Breast epithelium (tissue), 4 donors: ENCODE data around the gene ABR. TPM values are rescaled to one million over a fixed set of nuclear protein-coding genes. Genes with fewer than 3 reads are reported as not detected.
A peak's percentile ranks its signal among the peaks of the same experiment; 100 is the strongest.

Experiments used
- DNase-seq, 2 donors: peaks; one replicate each; pipeline ENCODE4 v3.0.0-alpha.2; 2019; ENCODE audit warnings: low spot score in 2 of 2
- H3K27ac ChIP-seq, 2 donors: fragments of 200-600 bp; sonication (generic) in 1 of 2; one replicate each; pipeline ENCODE4 v1.5.1; 2016 to 2019; ENCODE audit warnings: mild to moderate bottlenecking in 1 of 2
- H3K27me3 ChIP-seq, 2 donors: fragments of 200-600 bp; sonication (generic) in 1 of 2; one replicate each; pipeline versions ENCODE4 v1.5.1 to v1.6.0; 2017 to 2019; ENCODE audit warnings: control low read depth in 1 of 2, mild to moderate bottlenecking in 1 of 2
- H3K36me3 ChIP-seq: fragments of 200-600 bp; one replicate; pipeline ENCODE4 v1.5.1; 2019
- H3K4me1 ChIP-seq, 2 donors: fragments of 200-600 bp; sonication (generic); one replicate each; pipeline ENCODE4 v1.5.1; 2016 to 2019; ENCODE audit warnings: control low read depth in 1 of 2
- H3K4me3 ChIP-seq, 3 donors: fragments of 200-600 bp; sonication (generic); 1 replicate in 2 of 3; 2 replicates in 1 of 3; pipeline ENCODE4 v1.5.1; 2016 to 2019; ENCODE audit warnings: mild to moderate bottlenecking in 3 of 3, moderate library complexity in 2 of 3
- H3K9me3 ChIP-seq, 2 donors: fragments of 200-600 bp; sonication (generic) in 1 of 2; one replicate each; pipeline ENCODE4 v1.5.1; 2016 to 2019; ENCODE audit warnings: control low read depth in 1 of 2
- CTCF ChIP-seq, 3 donors: fragments of 450-650 bp; IDR thresholded peaks; one replicate each; pipeline ENCODE4 v1.5.1; 2016 to 2017; ENCODE audit warnings: antibody characterized with exemption in 3 of 3, mild to moderate bottlenecking in 3 of 3, moderate library complexity in 3 of 3
- POLR2A ChIP-seq: fragments of 450-650 bp; IDR thresholded peaks from one replicate; pipeline ENCODE4 v1.6.1; 2016; ENCODE audit warnings: antibody characterized with exemption, mild to moderate bottlenecking, moderate library complexity
- POLR2AphosphoS5 ChIP-seq, 3 donors: sonication (generic); formaldehyde crosslinking; IDR thresholded peaks; one replicate each; pipeline ENCODE4 v1.6.1; 2017; ENCODE audit warnings: antibody characterized with exemption in 3 of 3
- intact Hi-C: fragments of 100-400 bp; cut with DNase I; formaldehyde crosslinking; loops from one replicate; pipeline ENCODE4 v1.15.1; 2023; ENCODE audit warnings: low total_unique reads
- total RNA-seq, 3 donors: library from RNA; depleted of rRNA; stranded (reverse); fragments of >200 nt; gene quantifications; one replicate each; pipeline ENCODE4 v1.1.0, GENCODE V29; 2016

The ABR gene
- total RNA-seq, 3 donors from 2014 or later = 63.5 to 77.0 (median 75.0) TPM

- TF ChIP-seq POLR2A = no peak
- Histone ChIP-seq H3K27ac (peak overlapping the region; percentile 73 to 76), H3K9me3 (no peaks in the 10 kb centered on the region), H3K4me3 (no peak overlapping the region), H3K4me1 (peaks cover 11 to 21% of the 10 kb centered on the region in 2 donors), H3K27me3 (no peaks in the 10 kb centered on the region), H3K36me3 (no peaks in the 10 kb centered on the region)
- no peak for DNase-seq
- intact Hi-C loops = no loop called here
These were observed 174.9 kb downstream of the ABR start for GRCh38 chr17:1004769-1005295.

GRCh38 chr17:1003972-1004768, 175.6 kb downstream of the ABR start:
- H3K4me1 ChIP-seq = peaks cover 11 to 21% of the 10 kb centered on the region in 2 donors
- intact Hi-C loops = no loop called here
- H3K9me3 ChIP-seq = no peaks in the 10 kb centered on the region
- peak overlapping the region; percentile 29 to 76 for H3K27ac ChIP-seq
- TF ChIP-seq POLR2AphosphoS5 (IDR thresholded peaks at IDR 0.05) (no peak), POLR2A (no peak), CTCF (IDR thresholded peaks at IDR 0.05) (no peak)
- H3K36me3 ChIP-seq = no peaks in the 10 kb centered on the region
- H3K4me3 ChIP-seq = no peak overlapping the region
- no peak for DNase-seq
- no peaks in the 10 kb centered on the region for H3K27me3 ChIP-seq

GRCh38 chr17:1003633-1003971, 176.2 kb downstream of the ABR start:
- TF ChIP-seq CTCF (IDR thresholded peaks at IDR 0.05) = no peak
- no peak for TF ChIP-seq POLR2A
- TF ChIP-seq POLR2AphosphoS5 (IDR thresholded peaks at IDR 0.05) = no peak
- no peaks in the 10 kb centered on the region for H3K27me3 ChIP-seq
- no peak overlapping the region for H3K4me3 ChIP-seq
- H3K4me1 ChIP-seq = peaks cover 11 to 24% of the 10 kb centered on the region in 2 donors
- H3K27ac ChIP-seq = peak overlapping the region in 1 of 2 donors; percentile 76
- DNase-seq = no peak
- no peaks in the 10 kb centered on the region for H3K36me3 ChIP-seq
- intact Hi-C loops = no loop called here
- no peaks in the 10 kb centered on the region for H3K9me3 ChIP-seq

GRCh38 chr17:1002771-1003555, 176.8 kb downstream of the ABR start:
- peak overlapping the region; percentile 46 to 77 for H3K27ac ChIP-seq
- intact Hi-C loops = no loop called here

GRCh38 chr17:1002412-1002753, 177.4 kb downstream of the ABR start:
- Histone ChIP-seq H3K27ac (peak overlapping the region; percentile 46 to 77), H3K27me3 (no peaks in the 10 kb centered on the region), H3K4me1 (peaks cover 14 to 33% of the 10 kb centered on the region in 2 donors), H3K4me3 (no peak overlapping the region), H3K9me3 (no peaks in the 10 kb centered on the region), H3K36me3 (no peaks in the 10 kb centered on the region)
- no peak for DNase-seq
- TF ChIP-seq POLR2AphosphoS5 (IDR thresholded peaks at IDR 0.05) (no peak), POLR2A (no peak), CTCF (IDR thresholded peaks at IDR 0.05) (no peak)
- intact Hi-C loops = no loop called here

More at GRCh38 chr17:1002771-1003555, 176.8 kb downstream of the ABR start:
- Histone ChIP-seq H3K4me3 (no peak overlapping the region), H3K4me1 (peaks cover 13 to 28% of the 10 kb centered on the region in 2 donors), H3K27me3 (no peaks in the 10 kb centered on the region), H3K36me3 (no peaks in the 10 kb centered on the region), H3K9me3 (no peaks in the 10 kb centered on the region)
- DNase-seq = no peak
- TF ChIP-seq POLR2AphosphoS5 (IDR thresholded peaks at IDR 0.05) (no peak), CTCF (IDR thresholded peaks at IDR 0.05) (no peak), POLR2A (no peak)
